ENCODE results near the gene PCDHGB2. TPM values are rescaled to one million over a fixed set of nuclear protein-coding genes. Genes with fewer than 3 reads are reported as not detected.
"Not testable (repeated sequence)": the region's sequence is repeated elsewhere in the genome, so short reads cannot be mapped to it uniquely, and the experiment has no call there.

Gene PCDHGB2
- total and polyA plus RNA-seq, 2 experiments from 2014 or later: 0.33 TPM; not detected in 1

GRCh38 chr5:141387557-141388311 is 27.9 kb downstream of the PCDHGB2 start, which contains the start of gene PCDHGB4:
TSS of gene PCDHGB4 (plus strand) at chr5:141387698. CDS start at chr5:141387885, 187 bp downstream.
- H3K9me2 ChIP-seq (replicated peaks; ENCODE audit: insufficient read depth); H3K27me3 ChIP-seq; H3K4me1 ChIP-seq (ENCODE audit: insufficient read depth); H3K79me2 ChIP-seq; H3K36me3 ChIP-seq (replicated peaks; ENCODE audit: insufficient read depth, low read depth); H2AFZ ChIP-seq; H3K4me3 ChIP-seq; H4K20me1 ChIP-seq (ENCODE audit: insufficient read depth, poor library complexity, severe bottlenecking): not testable (repeated sequence)
- H3K4me2 ChIP-seq: peak within 1 kb of the TSS; percentile 69
- TF ChIP-seq, protein P1, sequence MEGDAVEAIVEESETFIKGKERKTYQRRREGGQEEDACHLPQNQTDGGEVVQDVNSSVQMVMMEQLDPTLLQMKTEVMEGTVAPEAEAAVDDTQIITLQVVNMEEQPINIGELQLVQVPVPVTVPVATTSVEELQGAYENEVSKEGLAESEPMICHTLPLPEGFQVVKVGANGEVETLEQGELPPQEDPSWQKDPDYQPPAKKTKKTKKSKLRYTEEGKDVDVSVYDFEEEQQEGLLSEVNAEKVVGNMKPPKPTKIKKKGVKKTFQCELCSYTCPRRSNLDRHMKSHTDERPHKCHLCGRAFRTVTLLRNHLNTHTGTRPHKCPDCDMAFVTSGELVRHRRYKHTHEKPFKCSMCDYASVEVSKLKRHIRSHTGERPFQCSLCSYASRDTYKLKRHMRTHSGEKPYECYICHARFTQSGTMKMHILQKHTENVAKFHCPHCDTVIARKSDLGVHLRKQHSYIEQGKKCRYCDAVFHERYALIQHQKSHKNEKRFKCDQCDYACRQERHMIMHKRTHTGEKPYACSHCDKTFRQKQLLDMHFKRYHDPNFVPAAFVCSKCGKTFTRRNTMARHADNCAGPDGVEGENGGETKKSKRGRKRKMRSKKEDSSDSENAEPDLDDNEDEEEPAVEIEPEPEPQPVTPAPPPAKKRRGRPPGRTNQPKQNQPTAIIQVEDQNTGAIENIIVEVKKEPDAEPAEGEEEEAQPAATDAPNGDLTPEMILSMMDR (IDR thresholded peaks at IDR 0.05; ENCODE audit: poor library complexity): peak; percentile 62
- DNase-seq (ENCODE audit: low spot score): peak; percentile 63
- H3K27ac ChIP-seq: peak within 1 kb of the TSS; percentile 82
- 29% methylated on average over 22 of the region's 40 CpGs for WGBS (ENCODE audit: low lambda C conversion rate, missing lambda C conversion rate)
- H3K9me3 ChIP-seq (ENCODE audit: low read depth): peaks cover 28% of the 10 kb centered on the region

GRCh38 chr5:141388661-141389060 is 28.9 kb downstream of the PCDHGB2 start:
- TF ChIP-seq, protein P1 (IDR thresholded peaks at IDR 0.05; ENCODE audit: poor library complexity): no peak
- no peak for TF ChIP-seq EZH2phosphoT487 (IDR thresholded peaks at IDR 0.05; ENCODE audit: low read depth, severe bottlenecking, unreplicated experiment)
- no peak for TF ChIP-seq EZH2 (IDR thresholded peaks at IDR 0.05; ENCODE audit: borderline replicate concordance)
- no peak overlapping the region for H2AFZ ChIP-seq
- no peaks in the 10 kb centered on the region for H3K79me2 ChIP-seq
- DNase-seq (ENCODE audit: low spot score): no peak
- H3K36me3 ChIP-seq (replicated peaks; ENCODE audit: insufficient read depth, low read depth): no peaks in the 10 kb centered on the region
- no peaks in the 10 kb centered on the region for H3K27me3 ChIP-seq
- H3K9me3 ChIP-seq (ENCODE audit: low read depth): peaks cover 37% of the 10 kb centered on the region
- H3K4me2 ChIP-seq: no peak overlapping the region
- no peaks in the 10 kb centered on the region for H3K4me1 ChIP-seq (ENCODE audit: insufficient read depth)
- no peaks in the 10 kb centered on the region for H4K20me1 ChIP-seq (ENCODE audit: insufficient read depth, poor library complexity, severe bottlenecking)
- no peak overlapping the region for H3K27ac ChIP-seq
- WGBS (ENCODE audit: low lambda C conversion rate, missing lambda C conversion rate): 94% methylated on average over 10 of the region's 10 CpGs
- H3K9me2 ChIP-seq (replicated peaks; ENCODE audit: insufficient read depth): no peaks in the 10 kb centered on the region
- no peak overlapping the region for H3K4me3 ChIP-seq

- peaks cover 43% of the 10 kb centered on the region for H3K9me3 ChIP-seq (ENCODE audit: low read depth)
- 98% methylated on average over 73 of the region's 77 CpGs for WGBS (ENCODE audit: low lambda C conversion rate, missing lambda C conversion rate)
- H4K20me1 ChIP-seq (ENCODE audit: insufficient read depth, poor library complexity, severe bottlenecking): no peaks in the 10 kb centered on the region
- H3K4me1 ChIP-seq (ENCODE audit: insufficient read depth): no peaks in the 10 kb centered on the region
- H3K4me2 ChIP-seq: no peak overlapping the region
- no peaks in the 10 kb centered on the region for H3K79me2 ChIP-seq
- H3K9me2 ChIP-seq (replicated peaks; ENCODE audit: insufficient read depth): no peaks in the 10 kb centered on the region
- H2AFZ ChIP-seq: no peak overlapping the region
- TF ChIP-seq EZH2 (IDR thresholded peaks at IDR 0.05; ENCODE audit: borderline replicate concordance) (no peak), EZH2phosphoT487 (IDR thresholded peaks at IDR 0.05; ENCODE audit: low read depth, severe bottlenecking, unreplicated experiment) (no peak)
- TF ChIP-seq, protein P1 (IDR thresholded peaks at IDR 0.05; ENCODE audit: poor library complexity): no peak
- no peak overlapping the region for H3K27ac ChIP-seq
- no peak overlapping the region for H3K4me3 ChIP-seq
- no peaks in the 10 kb centered on the region for H3K36me3 ChIP-seq (replicated peaks; ENCODE audit: insufficient read depth, low read depth)
- no peak for DNase-seq (ENCODE audit: low spot score)
- H3K27me3 ChIP-seq: no peaks in the 10 kb centered on the region
Observed at GRCh38 chr5:141389153-141390042, 29.6 kb downstream of the PCDHGB2 start.

All from hepatocyte (in vitro differentiated cells).